H1 (cell line): Measurements from ENCODE around the gene MYRF. TPM values are rescaled to one million over a fixed set of nuclear protein-coding genes. Genes with fewer than 3 reads are reported as not detected.

ENCODE experiments used
- HDAC2 ChIP-seq, 2 experiments: fragments of 300-600 bp in 1 of 2; sonication (generic) in 1 of 2; IDR thresholded peaks; 2 replicates each; pipeline ENCODE4 v1.6.1; 2011 to 2012; ENCODE audit warnings: low read depth in 2 of 2, low read length in 2 of 2, mild to moderate bottlenecking in 2 of 2, moderate library complexity in 2 of 2, borderline replicate concordance in 1 of 2, inconsistent platforms in 1 of 2
- JUND ChIP-seq: IDR thresholded peaks from 2 replicates; pipeline ENCODE4 v1.6.1; 2011; ENCODE audit warnings: mild to moderate bottlenecking, improper control_type of control experiment, low read length
- KDM4A ChIP-seq: IDR thresholded peaks from one replicate; pipeline ENCODE4 v1.7.1; 2012; ENCODE audit warnings: low read depth, mild to moderate bottlenecking, moderate library complexity, low read length, inconsistent platforms; ENCODE audit not compliant: severe bottlenecking
- TAF1 ChIP-seq: IDR thresholded peaks from 2 replicates; pipeline ENCODE4 v1.6.1; 2011; ENCODE audit warnings: mild to moderate bottlenecking, low read depth, low read length
- polyA plus RNA-seq, 7 experiments: library from polyadenylated mRNA; depleted of rRNA in 3 of 7; stranded (reverse) in 5 of 7; unstranded in 2 of 7; fragments of >200 nt in 5 of 7; fragments of 200-250 nt in 2 of 7; gene quantifications; 1 replicate in 5 of 7; 2 replicates in 1 of 7; 4 replicates in 1 of 7; pipeline versions ENCODE4 v1.2.1 to v1.2.3, GENCODE V29; 2011 to 2013; ENCODE audit warnings: missing spikeins in 2 of 7, mixed read lengths in 2 of 7
- total RNA-seq: library from RNA; stranded (reverse); fragmentation: NEBNext Ultra II Directional; extraction: Animal tissue kit (Norgen Biotek cat#: 25700); gene quantifications from 2 replicates; pipeline ENCODE4 v1.2.1, GENCODE V29; 2021
- TF ChIP-seq, protein P1 (sequence below): IDR thresholded peaks from 2 replicates; pipeline ENCODE4 v1.6.1; 2012; ENCODE audit warnings: inconsistent platforms
- TF ChIP-seq, protein P2 (sequence below): fragments of 300-600 bp; sonication (generic); IDR thresholded peaks from 2 replicates; pipeline ENCODE4 v1.7.1; 2012; ENCODE audit warnings: low read length, moderate library complexity, mild to moderate bottlenecking, inconsistent platforms; ENCODE audit not compliant: insufficient replicate concordance

The MYRF gene
- total and polyA plus RNA-seq, 2 of the 8 experiments (the other 6 are each of a cell fraction or from before 2014, with no cell fraction given), result 6.0 to 6.1 TPM

DNA sequence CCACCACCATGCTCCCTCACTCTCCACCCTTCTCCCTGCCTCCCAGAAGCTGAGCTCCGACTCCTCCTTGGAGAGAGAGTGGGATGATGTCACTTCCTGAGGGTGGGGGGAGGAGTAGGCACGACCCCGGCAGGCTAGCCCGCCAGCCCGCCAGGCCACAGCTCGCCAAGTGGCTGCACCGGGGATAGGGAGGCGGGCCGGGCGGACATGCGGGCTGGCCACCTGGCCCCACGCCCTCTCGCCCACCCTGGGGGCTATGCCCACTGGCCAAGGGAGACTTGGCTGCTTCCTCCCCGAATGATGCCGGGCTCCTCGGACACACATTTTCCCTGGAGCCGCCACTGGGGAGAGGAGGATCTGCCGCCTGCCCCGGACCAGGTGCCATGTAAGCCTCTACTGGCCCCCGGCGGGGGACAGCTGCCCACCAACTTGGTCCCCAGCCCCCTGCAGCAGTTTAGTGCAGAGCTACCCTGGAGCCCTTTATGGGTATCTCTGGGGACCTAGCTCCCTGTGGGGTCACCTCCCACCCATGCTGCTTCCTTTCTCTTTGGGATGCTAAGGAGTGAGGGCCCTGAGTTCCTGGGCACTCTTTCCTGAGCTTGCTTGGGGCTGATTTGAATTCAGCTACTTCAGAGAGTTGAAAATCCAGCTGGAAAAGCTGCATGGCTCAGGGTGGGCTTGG lies 33.7 kb upstream of the MYRF start (continued):
- TF ChIP-seq HDAC2 (IDR thresholded peaks at IDR 0.05; ENCODE audit: borderline replicate concordance in 1 of 2, low read depth in 2 of 2, low read length in 2 of 2) (no peak), JUND (peak; percentile 90), TAF1 (no peak; the same call in 1 of the 2 replicates), KDM4A (no peak)
- TF ChIP-seq, protein P1, sequence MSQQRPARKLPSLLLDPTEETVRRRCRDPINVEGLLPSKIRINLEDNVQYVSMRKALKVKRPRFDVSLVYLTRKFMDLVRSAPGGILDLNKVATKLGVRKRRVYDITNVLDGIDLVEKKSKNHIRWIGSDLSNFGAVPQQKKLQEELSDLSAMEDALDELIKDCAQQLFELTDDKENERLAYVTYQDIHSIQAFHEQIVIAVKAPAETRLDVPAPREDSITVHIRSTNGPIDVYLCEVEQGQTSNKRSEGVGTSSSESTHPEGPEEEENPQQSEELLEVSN, result peak; percentile 25; the same call in 1 of the 2 replicates
- TF ChIP-seq, protein P2, sequence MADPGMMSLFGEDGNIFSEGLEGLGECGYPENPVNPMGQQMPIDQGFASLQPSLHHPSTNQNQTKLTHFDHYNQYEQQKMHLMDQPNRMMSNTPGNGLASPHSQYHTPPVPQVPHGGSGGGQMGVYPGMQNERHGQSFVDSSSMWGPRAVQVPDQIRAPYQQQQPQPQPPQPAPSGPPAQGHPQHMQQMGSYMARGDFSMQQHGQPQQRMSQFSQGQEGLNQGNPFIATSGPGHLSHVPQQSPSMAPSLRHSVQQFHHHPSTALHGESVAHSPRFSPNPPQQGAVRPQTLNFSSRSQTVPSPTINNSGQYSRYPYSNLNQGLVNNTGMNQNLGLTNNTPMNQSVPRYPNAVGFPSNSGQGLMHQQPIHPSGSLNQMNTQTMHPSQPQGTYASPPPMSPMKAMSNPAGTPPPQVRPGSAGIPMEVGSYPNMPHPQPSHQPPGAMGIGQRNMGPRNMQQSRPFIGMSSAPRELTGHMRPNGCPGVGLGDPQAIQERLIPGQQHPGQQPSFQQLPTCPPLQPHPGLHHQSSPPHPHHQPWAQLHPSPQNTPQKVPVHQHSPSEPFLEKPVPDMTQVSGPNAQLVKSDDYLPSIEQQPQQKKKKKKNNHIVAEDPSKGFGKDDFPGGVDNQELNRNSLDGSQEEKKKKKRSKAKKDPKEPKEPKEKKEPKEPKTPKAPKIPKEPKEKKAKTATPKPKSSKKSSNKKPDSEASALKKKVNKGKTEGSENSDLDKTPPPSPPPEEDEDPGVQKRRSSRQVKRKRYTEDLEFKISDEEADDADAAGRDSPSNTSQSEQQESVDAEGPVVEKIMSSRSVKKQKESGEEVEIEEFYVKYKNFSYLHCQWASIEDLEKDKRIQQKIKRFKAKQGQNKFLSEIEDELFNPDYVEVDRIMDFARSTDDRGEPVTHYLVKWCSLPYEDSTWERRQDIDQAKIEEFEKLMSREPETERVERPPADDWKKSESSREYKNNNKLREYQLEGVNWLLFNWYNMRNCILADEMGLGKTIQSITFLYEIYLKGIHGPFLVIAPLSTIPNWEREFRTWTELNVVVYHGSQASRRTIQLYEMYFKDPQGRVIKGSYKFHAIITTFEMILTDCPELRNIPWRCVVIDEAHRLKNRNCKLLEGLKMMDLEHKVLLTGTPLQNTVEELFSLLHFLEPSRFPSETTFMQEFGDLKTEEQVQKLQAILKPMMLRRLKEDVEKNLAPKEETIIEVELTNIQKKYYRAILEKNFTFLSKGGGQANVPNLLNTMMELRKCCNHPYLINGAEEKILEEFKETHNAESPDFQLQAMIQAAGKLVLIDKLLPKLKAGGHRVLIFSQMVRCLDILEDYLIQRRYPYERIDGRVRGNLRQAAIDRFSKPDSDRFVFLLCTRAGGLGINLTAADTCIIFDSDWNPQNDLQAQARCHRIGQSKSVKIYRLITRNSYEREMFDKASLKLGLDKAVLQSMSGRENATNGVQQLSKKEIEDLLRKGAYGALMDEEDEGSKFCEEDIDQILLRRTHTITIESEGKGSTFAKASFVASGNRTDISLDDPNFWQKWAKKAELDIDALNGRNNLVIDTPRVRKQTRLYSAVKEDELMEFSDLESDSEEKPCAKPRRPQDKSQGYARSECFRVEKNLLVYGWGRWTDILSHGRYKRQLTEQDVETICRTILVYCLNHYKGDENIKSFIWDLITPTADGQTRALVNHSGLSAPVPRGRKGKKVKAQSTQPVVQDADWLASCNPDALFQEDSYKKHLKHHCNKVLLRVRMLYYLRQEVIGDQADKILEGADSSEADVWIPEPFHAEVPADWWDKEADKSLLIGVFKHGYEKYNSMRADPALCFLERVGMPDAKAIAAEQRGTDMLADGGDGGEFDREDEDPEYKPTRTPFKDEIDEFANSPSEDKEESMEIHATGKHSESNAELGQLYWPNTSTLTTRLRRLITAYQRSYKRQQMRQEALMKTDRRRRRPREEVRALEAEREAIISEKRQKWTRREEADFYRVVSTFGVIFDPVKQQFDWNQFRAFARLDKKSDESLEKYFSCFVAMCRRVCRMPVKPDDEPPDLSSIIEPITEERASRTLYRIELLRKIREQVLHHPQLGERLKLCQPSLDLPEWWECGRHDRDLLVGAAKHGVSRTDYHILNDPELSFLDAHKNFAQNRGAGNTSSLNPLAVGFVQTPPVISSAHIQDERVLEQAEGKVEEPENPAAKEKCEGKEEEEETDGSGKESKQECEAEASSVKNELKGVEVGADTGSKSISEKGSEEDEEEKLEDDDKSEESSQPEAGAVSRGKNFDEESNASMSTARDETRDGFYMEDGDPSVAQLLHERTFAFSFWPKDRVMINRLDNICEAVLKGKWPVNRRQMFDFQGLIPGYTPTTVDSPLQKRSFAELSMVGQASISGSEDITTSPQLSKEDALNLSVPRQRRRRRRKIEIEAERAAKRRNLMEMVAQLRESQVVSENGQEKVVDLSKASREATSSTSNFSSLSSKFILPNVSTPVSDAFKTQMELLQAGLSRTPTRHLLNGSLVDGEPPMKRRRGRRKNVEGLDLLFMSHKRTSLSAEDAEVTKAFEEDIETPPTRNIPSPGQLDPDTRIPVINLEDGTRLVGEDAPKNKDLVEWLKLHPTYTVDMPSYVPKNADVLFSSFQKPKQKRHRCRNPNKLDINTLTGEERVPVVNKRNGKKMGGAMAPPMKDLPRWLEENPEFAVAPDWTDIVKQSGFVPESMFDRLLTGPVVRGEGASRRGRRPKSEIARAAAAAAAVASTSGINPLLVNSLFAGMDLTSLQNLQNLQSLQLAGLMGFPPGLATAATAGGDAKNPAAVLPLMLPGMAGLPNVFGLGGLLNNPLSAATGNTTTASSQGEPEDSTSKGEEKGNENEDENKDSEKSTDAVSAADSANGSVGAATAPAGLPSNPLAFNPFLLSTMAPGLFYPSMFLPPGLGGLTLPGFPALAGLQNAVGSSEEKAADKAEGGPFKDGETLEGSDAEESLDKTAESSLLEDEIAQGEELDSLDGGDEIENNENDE, result no peak
